CD4-positive, alpha-beta T cell treated with Interleukin-6 at 100 ng/mL for 8 hours (primary cell): ENCODE measurements around the gene USP30.

Source experiments
- DNase-seq: peaks from one replicate; pipeline ENCODE4 v3.0.0-alpha.2; 2020; ENCODE audit warnings: mixed read lengths, low spot score

USP30 gene

GRCh38 chr12:109127533-109128242 lies 75.3 kb downstream of the USP30 start:
- DNase-seq, result no peak

GRCh38 chr12:109130297-109131153 lies 78.1 kb downstream of the USP30 start:
- DNase-seq, result no peak

GRCh38 chr12:109131154-109132050 lies 79.0 kb downstream of the USP30 start:
- DNase-seq, result no peak

GRCh38 chr12:109134186-109134917 lies 82.0 kb downstream of the USP30 start:
- no peak for DNase-seq

- DNase-seq, result no peak
These were observed 84.7 kb downstream of the USP30 start for GRCh38 chr12:109137055-109137454.
